Erythroblast (primary cell): ENCODE data around the gene OR52H1.

Experiments used
- GATA1 ChIP-seq: IDR thresholded peaks from 2 replicates; pipeline ENCODE4 v1.6.1; 2011; ENCODE audit warnings: low read depth, mild to moderate bottlenecking, control low read depth, low read length, moderate library complexity
- POLR2A ChIP-seq: IDR thresholded peaks from 2 replicates; pipeline ENCODE4 v1.6.1; 2011; ENCODE audit warnings: mild to moderate bottlenecking, low read length

DNA sequence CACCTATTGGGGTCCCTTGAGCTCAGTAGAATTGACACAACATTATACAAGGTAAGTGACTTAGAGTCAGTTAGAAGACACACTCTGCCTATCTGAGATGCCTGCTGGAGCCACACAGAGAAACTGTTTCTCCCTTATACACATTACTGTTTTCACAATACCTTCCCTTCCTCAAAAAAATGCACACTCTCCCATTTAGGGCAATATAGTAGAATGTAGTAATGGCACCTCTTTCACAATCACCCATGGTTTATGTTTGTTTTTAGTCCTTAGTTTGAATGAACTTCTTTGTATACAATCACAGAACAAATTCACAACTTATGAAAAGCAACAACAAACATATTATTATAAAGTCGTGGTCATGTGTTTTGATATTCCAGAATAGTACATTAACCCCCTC is 14.3 kb downstream of the OR52H1 start:
- TF ChIP-seq POLR2A, result no peak
- TF ChIP-seq GATA1, result no peak
